ENCODE data around the gene TMEM203. TPM values are rescaled to one million over a fixed set of nuclear protein-coding genes. Genes with fewer than 3 reads are reported as not detected.
A peak's percentile ranks its signal among the peaks of the same experiment; 100 is the strongest.

Gene TMEM203
- total RNA-seq, 2 donors from 2014 or later = 35.7 to 43.5 TPM

GRCh38 chr9:137236936-137237421 is 31.5 kb upstream of the TMEM203 start:
- Histone ChIP-seq H3K27me3 (peaks cover 24% of the 10 kb centered on the region), H3K4me3 (no peak overlapping the region), H3K27ac (peak overlapping the region; percentile 54), H3K9me3 (no peaks in the 10 kb centered on the region), H3K36me3 (no peaks in the 10 kb centered on the region), H3K4me1 (peaks cover 23% of the 10 kb centered on the region), H3K9ac (ENCODE audit: low read depth in 2 of 2, low read length in 2 of 2) (peak overlapping the region in 1 of 2 donors; percentile 77)
- TF ChIP-seq CTCF (IDR thresholded peaks at IDR 0.05) = no peak
- DNase-seq = no peak
- intact Hi-C loops (cut with DNase I) = no loop called here

GRCh38 chr9:137236238-137236935 is 30.9 kb upstream of the TMEM203 start:
- Histone ChIP-seq H3K4me1 (peaks cover 23% of the 10 kb centered on the region), H3K27ac (no peak overlapping the region), H3K27me3 (peaks cover 24% of the 10 kb centered on the region), H3K9ac (ENCODE audit: low read depth in 2 of 2, low read length in 2 of 2) (peak overlapping the region; percentile 29 to 77), H3K4me3 (no peak overlapping the region), H3K9me3 (no peaks in the 10 kb centered on the region), H3K36me3 (no peaks in the 10 kb centered on the region)
- TF ChIP-seq CTCF (IDR thresholded peaks at IDR 0.05) = peak; percentile 100
- intact Hi-C loops (cut with DNase I) = no loop called here
- DNase-seq = peak; percentile 93

GRCh38 chr9:137235424-137236237 is 30.2 kb upstream of the TMEM203 start:
- peaks cover 23% of the 10 kb centered on the region for H3K4me1 ChIP-seq
- H3K9me3 ChIP-seq = no peaks in the 10 kb centered on the region
- H3K36me3 ChIP-seq = no peaks in the 10 kb centered on the region
- TF ChIP-seq CTCF (IDR thresholded peaks at IDR 0.05) = no peak
- peak overlapping the region in 1 of 2 donors; percentile 77 for H3K9ac ChIP-seq (ENCODE audit: low read depth in 2 of 2, low read length in 2 of 2)
- no peak overlapping the region for H3K4me3 ChIP-seq
- no peak overlapping the region for H3K27ac ChIP-seq
- no peak for DNase-seq
- intact Hi-C loops (cut with DNase I) = no loop called here
- peaks cover 24% of the 10 kb centered on the region for H3K27me3 ChIP-seq

GRCh38 chr9:137234758-137235423 is 29.4 kb upstream of the TMEM203 start:
- no peak overlapping the region for H3K9ac ChIP-seq (ENCODE audit: low read depth in 2 of 2, low read length in 2 of 2)
- DNase-seq = no peak
- intact Hi-C loops (cut with DNase I) = no loop called here

More at GRCh38 chr9:137234758-137235423, 29.4 kb upstream of the TMEM203 start:
- Histone ChIP-seq H3K27me3 (peaks cover 28% of the 10 kb centered on the region), H3K9me3 (no peaks in the 10 kb centered on the region), H3K36me3 (no peaks in the 10 kb centered on the region), H3K4me1 (peaks cover 26% of the 10 kb centered on the region), H3K4me3 (no peak overlapping the region), H3K27ac (no peak overlapping the region)
- TF ChIP-seq CTCF (IDR thresholded peaks at IDR 0.05) = no peak
